COLO829 (cell line): Measurements from ENCODE around the gene CTSG.
"Not testable (repeated sequence)": the region's sequence is repeated elsewhere in the genome, so short reads cannot be mapped to it uniquely, and the experiment has no call there.

Source experiments
- DNase-seq: peaks from one replicate; pipeline ENCODE4 v3.0.0; 2012; ENCODE audit warnings: low spot score

CTSG gene

DNA sequence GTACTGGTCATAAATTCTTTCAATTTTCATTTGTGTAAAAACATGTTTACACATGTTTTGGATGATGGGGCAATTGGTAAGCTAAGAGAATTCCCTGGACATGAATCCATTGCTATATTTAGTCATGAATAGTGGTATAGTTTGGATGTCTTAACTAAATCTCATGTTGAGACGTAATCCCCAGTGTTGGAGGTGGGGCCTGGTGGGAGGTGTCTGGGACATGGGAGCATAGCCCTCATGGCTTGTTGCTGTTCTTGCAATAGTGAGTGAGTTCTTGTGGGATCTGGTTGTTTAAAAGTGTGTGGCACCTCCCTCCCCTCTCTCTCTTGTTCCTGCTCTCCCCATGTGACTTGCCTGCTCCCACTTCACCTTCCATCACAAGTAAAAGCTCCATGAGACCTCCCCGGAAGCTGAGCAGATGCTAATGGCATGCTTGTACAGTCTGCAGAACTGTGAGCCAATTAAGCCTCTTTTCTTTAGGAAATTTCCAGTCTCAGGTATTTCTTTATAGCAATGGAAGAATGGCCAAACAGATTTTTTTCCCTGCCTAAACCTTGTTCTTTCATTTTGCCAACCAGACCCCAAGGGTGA, 33.6 kb downstream of the CTSG start:
- DNase-seq, result no peak

DNA sequence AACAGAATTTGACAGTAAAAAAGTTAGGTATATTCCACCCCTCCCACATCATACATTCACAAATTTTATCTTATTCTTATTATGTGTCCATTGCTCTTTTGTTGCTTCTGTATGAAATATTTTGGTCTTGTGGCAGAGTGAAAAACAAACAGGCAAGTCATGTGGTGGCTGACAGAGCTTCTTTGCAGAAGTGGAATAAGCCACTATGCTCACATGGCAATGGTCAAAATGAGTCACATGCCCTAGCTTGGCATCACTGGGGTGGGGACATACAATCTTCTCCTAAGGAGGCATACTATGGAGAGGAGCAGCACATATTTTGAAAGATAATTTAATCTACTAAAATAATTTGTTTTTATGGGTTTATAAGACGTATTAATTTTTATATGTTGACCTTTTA, 40.3 kb downstream of the CTSG start:
- DNase-seq, result no peak

DNA sequence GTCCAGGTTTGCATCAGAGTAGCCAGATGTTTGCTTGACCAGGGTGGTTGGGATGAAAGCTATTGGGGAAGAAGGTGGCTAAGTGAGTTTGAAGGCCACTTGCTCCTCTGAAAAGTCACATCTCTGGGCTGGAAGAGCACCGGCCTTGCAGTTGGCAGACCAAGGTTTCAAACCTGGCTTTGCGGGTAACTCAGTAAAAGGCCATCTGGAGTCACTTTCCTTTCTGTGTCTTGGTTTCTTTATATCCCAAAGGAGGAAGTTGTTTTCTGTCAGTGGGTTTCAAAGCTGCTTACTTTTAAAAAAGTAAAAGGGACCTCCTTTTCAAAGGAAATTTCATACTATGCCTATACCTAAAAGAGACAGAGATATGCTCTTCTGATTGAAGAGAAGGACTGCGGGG, 41.8 kb downstream of the CTSG start:
- DNase-seq, result no peak

DNA sequence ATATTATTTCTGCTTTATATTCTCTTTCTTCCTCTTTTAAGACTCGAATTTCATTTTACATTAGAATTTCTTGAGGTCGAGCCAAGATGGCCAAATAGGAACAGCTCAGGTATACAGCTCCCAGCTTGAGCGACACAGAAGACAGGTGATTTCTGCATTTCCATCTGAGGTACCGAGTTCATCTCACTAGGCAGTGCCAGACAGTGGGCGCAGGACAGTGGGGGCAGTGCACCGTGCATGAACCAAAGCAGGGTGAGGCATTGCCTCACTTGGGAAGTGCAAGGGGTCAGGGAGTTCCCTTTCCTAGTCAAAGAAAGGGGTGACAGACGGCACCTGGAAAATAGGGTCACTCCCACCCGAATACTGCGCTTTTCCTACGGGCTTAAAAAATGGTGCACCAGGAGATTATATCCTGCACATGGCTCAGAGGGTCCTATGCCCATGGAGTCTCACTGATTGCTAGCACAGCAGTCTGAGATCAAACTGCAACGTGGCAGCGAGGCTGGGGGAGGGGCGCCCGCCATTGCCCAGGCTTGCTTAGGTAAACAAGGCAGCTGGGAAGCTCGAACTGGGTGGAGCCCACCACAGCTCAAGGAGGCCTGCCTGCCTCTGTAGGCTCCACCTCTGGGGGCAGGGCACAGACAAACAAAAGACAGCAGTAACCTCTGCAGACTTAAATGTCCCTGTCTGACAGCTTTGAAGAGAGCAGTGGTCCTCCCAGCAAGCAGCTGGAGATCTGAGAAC, 50.0 kb downstream of the CTSG start:
- DNase-seq, result not testable (repeated sequence)
